Measurements from ENCODE around the gene TMCO6.

DNA sequence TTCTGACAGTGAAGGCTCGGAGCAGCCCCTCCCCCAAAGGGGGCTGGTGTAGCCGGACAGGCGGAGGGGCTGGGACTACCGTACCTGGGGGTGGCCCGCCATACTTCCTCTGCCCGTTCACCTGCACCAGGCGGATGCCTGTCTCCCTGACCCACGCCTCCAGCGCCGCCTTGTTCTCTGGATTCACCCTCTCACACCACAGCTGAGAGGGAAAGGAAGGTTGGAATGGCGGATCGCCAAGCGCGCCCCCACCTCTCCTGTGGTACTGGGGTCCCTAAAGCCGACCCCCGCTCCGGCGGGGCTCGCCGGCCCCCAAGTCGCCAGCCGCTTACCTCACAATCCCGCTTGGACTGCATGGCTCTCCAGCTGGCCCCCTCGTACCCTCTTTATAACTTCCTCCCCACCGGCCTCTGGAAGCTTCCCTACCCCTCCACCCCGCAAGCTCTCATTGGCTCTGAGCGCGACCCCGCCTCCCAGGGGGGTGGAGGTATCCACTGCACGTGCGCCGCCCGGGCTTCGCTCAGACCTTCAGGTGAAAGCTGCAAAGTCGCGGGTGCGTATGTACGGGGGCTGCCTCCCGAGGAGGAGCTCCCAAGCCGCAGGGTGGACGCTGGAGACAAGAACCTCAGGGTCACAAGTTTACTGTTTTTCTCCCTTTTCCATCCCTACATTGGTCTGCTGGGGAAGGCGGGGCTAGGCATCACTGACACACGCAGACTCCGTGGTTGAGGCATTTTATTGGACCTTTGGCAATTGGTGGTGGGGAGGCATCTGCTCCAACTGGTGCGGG lies 34.1 kb downstream of the TMCO6 start, which contains the start of gene DND1:
- TF ChIP-seq ZXDB (tag by site-specific recombination; IDR thresholded peaks at IDR 0.05), result no peak
- no peak for TF ChIP-seq YY2 (tag by site-specific recombination; IDR thresholded peaks at IDR 0.05)
- TF ChIP-seq, protein P1, sequence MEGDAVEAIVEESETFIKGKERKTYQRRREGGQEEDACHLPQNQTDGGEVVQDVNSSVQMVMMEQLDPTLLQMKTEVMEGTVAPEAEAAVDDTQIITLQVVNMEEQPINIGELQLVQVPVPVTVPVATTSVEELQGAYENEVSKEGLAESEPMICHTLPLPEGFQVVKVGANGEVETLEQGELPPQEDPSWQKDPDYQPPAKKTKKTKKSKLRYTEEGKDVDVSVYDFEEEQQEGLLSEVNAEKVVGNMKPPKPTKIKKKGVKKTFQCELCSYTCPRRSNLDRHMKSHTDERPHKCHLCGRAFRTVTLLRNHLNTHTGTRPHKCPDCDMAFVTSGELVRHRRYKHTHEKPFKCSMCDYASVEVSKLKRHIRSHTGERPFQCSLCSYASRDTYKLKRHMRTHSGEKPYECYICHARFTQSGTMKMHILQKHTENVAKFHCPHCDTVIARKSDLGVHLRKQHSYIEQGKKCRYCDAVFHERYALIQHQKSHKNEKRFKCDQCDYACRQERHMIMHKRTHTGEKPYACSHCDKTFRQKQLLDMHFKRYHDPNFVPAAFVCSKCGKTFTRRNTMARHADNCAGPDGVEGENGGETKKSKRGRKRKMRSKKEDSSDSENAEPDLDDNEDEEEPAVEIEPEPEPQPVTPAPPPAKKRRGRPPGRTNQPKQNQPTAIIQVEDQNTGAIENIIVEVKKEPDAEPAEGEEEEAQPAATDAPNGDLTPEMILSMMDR (tag by site-specific recombination; IDR thresholded peaks at IDR 0.05), result no peak
- TF ChIP-seq ZNF394 (tag by site-specific recombination; IDR thresholded peaks at IDR 0.05; ENCODE audit: borderline replicate concordance), result no peak
- TF ChIP-seq ZNF10 (tag by site-specific recombination; IDR thresholded peaks at IDR 0.05), result no peak

Data from HEK293 (cell line).